GM06990 (cell line): ENCODE data around the gene METTL6.

Experiments
- DNase-seq: peaks from one replicate; pipeline ENCODE4 v3.0.0-alpha.2; 2011; ENCODE audit not compliant: insufficient read length; ENCODE audit errors: extremely low read depth
- H3K27me3 ChIP-seq: replicated peaks from 2 replicates; pipeline ENCODE4 v1.6.0; 2011; ENCODE audit warnings: low read length; ENCODE audit not compliant: control insufficient read depth, insufficient read depth
- H3K36me3 ChIP-seq: 2 replicates; pipeline ENCODE4 v1.5.1; 2011; ENCODE audit warnings: low read length; ENCODE audit not compliant: control insufficient read depth, insufficient read depth
- H3K4me3 ChIP-seq: replicated peaks from 2 replicates; pipeline ENCODE4 v1.5.1; 2011; ENCODE audit warnings: low read depth, mild to moderate bottlenecking, control low read depth, low read length
- TF ChIP-seq, protein P1 (sequence below): IDR thresholded peaks from 2 replicates; pipeline ENCODE4 v1.5.1; 2011; ENCODE audit warnings: low read length, control low read depth, mild to moderate bottlenecking, inconsistent platforms; ENCODE audit not compliant: insufficient read depth, poor library complexity, severe bottlenecking

The METTL6 gene

DNA sequence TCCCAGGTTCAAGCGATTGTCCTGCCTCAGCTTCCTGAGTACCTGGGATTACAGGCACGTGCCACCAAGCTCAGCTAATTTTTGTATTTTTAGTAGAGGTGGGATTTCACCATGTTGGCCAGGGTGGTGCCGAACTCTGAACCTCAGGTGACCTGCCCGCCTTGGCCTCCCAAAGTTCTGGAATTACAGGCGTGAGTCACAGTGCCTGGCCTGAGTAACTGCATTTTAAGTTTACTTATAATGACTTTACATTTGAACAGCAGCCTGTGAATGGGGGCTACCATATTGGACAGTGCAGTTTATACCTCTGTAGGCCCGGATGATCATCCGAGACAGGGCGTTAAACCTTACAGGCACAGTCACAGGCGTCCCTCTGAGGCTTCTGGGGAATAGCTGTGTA, 24.8 kb upstream of the METTL6 start:
- no peak overlapping the region for H3K4me3 ChIP-seq
- TF ChIP-seq, protein P1, sequence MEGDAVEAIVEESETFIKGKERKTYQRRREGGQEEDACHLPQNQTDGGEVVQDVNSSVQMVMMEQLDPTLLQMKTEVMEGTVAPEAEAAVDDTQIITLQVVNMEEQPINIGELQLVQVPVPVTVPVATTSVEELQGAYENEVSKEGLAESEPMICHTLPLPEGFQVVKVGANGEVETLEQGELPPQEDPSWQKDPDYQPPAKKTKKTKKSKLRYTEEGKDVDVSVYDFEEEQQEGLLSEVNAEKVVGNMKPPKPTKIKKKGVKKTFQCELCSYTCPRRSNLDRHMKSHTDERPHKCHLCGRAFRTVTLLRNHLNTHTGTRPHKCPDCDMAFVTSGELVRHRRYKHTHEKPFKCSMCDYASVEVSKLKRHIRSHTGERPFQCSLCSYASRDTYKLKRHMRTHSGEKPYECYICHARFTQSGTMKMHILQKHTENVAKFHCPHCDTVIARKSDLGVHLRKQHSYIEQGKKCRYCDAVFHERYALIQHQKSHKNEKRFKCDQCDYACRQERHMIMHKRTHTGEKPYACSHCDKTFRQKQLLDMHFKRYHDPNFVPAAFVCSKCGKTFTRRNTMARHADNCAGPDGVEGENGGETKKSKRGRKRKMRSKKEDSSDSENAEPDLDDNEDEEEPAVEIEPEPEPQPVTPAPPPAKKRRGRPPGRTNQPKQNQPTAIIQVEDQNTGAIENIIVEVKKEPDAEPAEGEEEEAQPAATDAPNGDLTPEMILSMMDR: no peak
- no peak for DNase-seq

DNA sequence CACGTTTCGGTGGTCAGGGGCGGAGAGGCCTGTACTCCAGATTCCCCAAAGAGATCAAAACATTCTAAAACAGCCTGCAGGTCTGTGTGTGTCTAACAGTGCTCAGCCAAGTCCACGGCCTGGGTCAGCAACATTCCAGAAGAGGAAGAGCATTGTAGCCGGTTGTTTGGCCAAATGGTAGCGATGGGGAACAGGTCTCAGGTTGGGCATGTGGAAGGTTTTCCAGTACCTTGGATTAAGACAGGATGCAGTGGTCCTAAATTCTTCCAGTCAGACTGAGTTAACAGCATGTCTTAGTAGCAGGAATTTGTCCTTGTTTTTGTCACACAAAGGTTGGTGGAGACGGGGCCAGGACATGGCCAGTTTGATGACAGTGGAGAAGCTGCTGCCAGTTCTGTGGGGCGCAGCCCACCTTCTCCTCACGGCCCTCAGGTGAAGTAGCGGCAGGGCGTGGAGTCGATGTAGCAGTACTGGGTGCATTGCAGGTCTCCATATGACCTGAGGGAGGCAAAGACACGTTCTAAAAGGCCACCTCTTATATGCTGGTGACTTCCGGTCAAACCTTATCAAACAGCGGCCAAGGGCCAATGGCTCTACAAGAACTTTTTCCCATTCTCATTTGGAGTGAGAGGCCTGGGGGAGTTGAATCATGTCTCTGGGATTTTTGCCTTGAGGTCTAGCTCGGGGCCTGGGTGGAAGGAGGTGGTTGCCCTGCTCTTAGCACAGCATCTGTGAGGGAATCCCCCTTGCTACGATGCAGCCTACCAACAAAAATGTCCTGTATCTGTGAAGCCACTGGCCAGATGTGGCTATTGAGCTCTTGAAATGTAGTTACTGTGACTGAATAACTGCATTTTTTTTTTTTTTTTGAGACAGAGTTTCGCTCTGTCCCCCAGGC, 24.1 kb upstream of the METTL6 start:
- Histone ChIP-seq H3K4me3 (no peak overlapping the region), H3K27me3 (no peaks in the 10 kb centered on the region), H3K36me3 (no peaks in the 10 kb centered on the region)
- TF ChIP-seq, protein P1: no peak
- DNase-seq: no peak

More for the DNA sequence above, 24.8 kb upstream of the METTL6 start:
- H3K27me3 ChIP-seq: no peaks in the 10 kb centered on the region
- no peaks in the 10 kb centered on the region for H3K36me3 ChIP-seq

DNA sequence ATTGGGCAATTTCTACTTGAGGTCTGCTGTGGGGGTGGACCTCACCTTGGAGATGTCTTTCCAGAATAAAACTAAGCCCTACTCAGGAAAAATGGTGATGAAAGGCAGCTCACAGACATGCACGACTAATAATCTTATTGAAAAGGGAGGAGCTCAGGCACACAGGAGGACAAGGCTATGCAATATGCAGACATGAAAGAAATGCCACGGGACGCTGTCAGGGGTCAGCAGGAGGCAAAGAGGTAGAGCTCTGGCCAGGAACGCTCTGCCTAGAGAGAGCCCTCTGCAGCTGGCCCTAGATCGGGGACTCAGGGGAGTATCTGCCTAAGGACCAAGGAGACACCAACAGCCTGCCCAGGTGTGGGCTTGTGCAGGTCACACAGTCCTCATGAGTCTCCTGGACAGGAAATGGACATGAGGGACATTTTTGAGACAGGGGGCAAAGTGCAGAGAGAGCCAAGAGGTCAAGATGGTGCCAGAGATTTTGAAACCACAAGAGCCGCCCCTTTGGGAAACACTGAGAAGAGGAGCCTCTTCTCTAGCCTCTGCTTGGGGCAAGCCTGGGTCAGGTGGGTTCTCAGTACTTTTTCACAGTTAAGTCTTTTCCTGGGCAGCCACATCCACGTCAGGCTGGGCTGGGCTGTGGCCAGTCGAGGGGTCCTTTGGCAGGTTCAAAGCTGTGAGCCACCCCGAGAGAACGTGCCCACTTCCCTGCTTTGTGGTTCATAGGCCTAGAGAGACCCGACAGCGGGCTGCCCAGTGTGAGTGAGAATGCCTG, 23.3 kb upstream of the METTL6 start:
- H3K4me3 ChIP-seq: no peak overlapping the region
- no peak for DNase-seq
- TF ChIP-seq, protein P1: no peak

DNA sequence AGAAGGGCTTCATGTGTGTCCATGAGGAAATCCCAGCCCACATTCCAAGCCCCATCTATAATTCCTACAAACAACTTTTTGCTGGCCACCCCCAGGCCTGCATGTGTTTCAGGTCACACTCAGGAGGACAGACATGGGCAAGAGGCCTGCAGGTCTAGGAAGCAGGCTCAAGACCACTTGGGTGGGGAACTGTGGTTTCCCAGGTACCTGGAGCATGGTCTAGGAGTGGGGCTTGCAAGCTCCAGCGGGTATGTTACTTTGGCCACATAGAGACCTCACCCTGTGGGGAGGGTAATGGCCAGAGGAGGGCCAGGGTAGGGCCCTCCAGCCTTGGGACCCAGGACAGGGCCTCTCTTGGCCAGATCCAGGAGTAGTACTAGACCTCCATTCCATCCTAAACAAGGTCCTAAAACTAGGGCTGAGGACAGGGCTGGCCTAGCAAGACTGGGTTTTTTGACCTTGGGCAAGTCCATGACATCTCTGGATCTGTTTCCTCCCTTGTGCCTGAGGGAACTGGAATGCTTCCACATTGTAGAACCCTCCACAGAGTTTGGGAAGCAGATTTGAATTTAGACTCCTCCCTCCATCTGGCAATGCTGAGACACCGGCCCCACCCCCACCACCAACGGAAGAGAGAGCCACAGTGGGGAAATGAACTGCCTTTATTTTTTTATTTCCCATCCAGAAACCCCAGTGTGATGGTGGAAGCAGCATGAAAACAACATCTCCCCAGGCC, 22.3 kb upstream of the METTL6 start:
- TF ChIP-seq, protein P1: no peak
- no peaks in the 10 kb centered on the region for H3K36me3 ChIP-seq
- H3K4me3 ChIP-seq: no peak overlapping the region
- no peaks in the 10 kb centered on the region for H3K27me3 ChIP-seq
- no peak for DNase-seq

More for the DNA sequence above, 23.3 kb upstream of the METTL6 start:
- no peaks in the 10 kb centered on the region for H3K27me3 ChIP-seq
- H3K36me3 ChIP-seq: no peaks in the 10 kb centered on the region

DNA sequence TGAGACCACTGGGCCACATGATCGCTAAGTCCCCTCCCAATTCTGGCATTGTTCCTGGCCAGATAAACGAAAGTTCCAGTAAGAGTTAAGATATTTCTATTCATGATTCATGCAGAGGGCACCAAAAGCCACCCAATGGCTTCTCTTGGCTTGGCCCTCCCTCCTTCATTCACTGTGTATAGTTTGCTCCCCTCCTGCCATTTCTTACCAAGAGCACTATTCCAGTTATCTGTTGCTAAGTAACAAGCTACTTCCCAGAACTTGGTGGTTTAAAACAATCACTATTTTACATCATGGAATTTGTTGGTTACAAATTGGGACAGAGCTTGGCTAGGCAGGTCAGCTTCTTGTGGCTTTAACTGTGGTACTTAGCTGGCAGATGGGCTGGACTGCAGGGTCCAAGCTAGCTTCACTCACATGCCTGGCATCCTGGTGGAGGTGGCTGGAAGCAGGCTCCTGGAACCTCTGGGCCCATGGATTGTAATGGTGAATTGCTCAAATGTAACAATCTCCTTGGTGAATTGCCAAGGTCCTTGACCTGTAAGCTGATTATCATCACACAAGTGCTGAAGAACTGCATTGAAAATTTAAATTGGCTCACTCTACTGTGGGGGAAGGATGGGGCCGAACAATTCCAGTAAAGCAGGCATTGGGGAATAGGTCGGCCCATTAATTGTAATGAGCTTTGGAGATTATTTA, 16.6 kb upstream of the METTL6 start:
- TF ChIP-seq, protein P1: no peak
- H3K4me3 ChIP-seq: no peak overlapping the region
- no peak for DNase-seq
- H3K36me3 ChIP-seq: peaks cover 12% of the 10 kb centered on the region
- H3K27me3 ChIP-seq: no peaks in the 10 kb centered on the region
